GM12891 (cell line): ENCODE data around the gene FAM168A.

Source experiments
- POLR2A ChIP-seq: IDR thresholded peaks from 2 replicates; pipeline ENCODE4 v1.6.1; 2011; ENCODE audit warnings: low read depth, low read length, control low read depth
- POU2F2 ChIP-seq: IDR thresholded peaks from 2 replicates; pipeline ENCODE4 v1.6.1; 2011; ENCODE audit warnings: low read depth, mild to moderate bottlenecking, control low read depth, low read length, moderate library complexity

GRCh38 chr11:73555615-73556014, 42.3 kb downstream of the FAM168A start:
- no peak for TF ChIP-seq POLR2A
- TF ChIP-seq POU2F2 = no peak
